Body of pancreas (tissue), 4 donors: Measurements from ENCODE around the gene SLA2.

Source experiments
- POLR2A ChIP-seq, 3 donors: fragments of 450-650 bp; IDR thresholded peaks; one replicate each; pipeline ENCODE4 v1.6.1; 2016; ENCODE audit warnings: antibody characterized with exemption in 3 of 3, mild to moderate bottlenecking in 2 of 3
- TF ChIP-seq, protein P1 (sequence below), 7 experiments: fragments of 450-650 bp in 4 of 7; fragments of 200-600 bp in 3 of 7; sonication (generic) in 3 of 7; IDR thresholded peaks; one replicate each; pipeline ENCODE4 v1.5.1; 2016 to 2019; ENCODE audit warnings: antibody characterized with exemption in 7 of 7

DNA sequence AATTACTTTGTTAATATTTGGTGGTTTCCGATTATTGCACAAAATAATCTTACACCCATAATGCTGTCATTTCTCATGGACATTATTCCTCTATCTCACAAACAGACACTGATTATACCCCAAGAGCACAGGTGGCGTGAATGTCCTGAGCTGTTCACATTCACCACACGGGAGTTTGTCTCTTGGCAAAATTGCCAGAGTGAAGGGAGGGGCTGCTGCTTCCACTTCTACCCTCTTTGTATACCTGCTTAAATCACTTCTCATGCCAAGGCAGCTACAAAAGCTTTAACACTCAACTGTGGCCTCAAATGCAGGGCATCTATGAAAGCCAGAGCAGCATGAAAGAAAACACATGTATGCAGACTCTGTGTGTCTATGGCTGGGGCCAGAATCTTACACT, 41.9 kb upstream of the SLA2 start:
- TF ChIP-seq, protein P1, sequence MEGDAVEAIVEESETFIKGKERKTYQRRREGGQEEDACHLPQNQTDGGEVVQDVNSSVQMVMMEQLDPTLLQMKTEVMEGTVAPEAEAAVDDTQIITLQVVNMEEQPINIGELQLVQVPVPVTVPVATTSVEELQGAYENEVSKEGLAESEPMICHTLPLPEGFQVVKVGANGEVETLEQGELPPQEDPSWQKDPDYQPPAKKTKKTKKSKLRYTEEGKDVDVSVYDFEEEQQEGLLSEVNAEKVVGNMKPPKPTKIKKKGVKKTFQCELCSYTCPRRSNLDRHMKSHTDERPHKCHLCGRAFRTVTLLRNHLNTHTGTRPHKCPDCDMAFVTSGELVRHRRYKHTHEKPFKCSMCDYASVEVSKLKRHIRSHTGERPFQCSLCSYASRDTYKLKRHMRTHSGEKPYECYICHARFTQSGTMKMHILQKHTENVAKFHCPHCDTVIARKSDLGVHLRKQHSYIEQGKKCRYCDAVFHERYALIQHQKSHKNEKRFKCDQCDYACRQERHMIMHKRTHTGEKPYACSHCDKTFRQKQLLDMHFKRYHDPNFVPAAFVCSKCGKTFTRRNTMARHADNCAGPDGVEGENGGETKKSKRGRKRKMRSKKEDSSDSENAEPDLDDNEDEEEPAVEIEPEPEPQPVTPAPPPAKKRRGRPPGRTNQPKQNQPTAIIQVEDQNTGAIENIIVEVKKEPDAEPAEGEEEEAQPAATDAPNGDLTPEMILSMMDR (IDR thresholded peaks at IDR 0.05) = no peak
- TF ChIP-seq POLR2A (IDR thresholded peaks at IDR 0.05) = no peak
